HepG2 (cell line): Measurements from ENCODE around the gene ZBTB20.

Experiments
- CEBPB ChIP-seq: IDR thresholded peaks from 2 replicates; pipeline ENCODE4 v1.6.1; 2011; ENCODE audit warnings: low read depth, low read length, improper control_type of control experiment, borderline replicate concordance
- CTCF ChIP-seq: sonication (generic); formaldehyde crosslinking; IDR thresholded peaks from 2 replicates; pipeline ENCODE4 v1.5.0; 2020; ENCODE audit warnings: mild to moderate bottlenecking, missing genetic modification reagents, moderate library complexity
- EZH2 ChIP-seq: conservative IDR thresholded peaks from 2 replicates; pipeline ENCODE4 v1.6.1; 2012; ENCODE audit warnings: mild to moderate bottlenecking, low read depth, low read length, moderate library complexity
- HNRNPK ChIP-seq: fragments of 200-400 bp; formaldehyde crosslinking; IDR thresholded peaks from 2 replicates; pipeline ENCODE4 v1.6.1; 2018; ENCODE audit warnings: low read length, low read depth, moderate library complexity, mild to moderate bottlenecking; ENCODE audit not compliant: poor library complexity, severe bottlenecking
- KLF15 ChIP-seq: sonication (generic); formaldehyde crosslinking; IDR thresholded peaks from 2 replicates; pipeline ENCODE4 v1.8.1; 2023; ENCODE audit warnings: borderline replicate concordance, mild to moderate bottlenecking, inconsistent platforms, missing genetic modification reagents, mixed read lengths
- PHF20 ChIP-seq: sonication (generic); formaldehyde crosslinking; IDR thresholded peaks from 2 replicates; pipeline ENCODE4 v1.5.0; 2020; ENCODE audit warnings: mild to moderate bottlenecking, missing genetic modification reagents
- TBP ChIP-seq: sonication (generic); formaldehyde crosslinking; IDR thresholded peaks from 2 replicates; pipeline ENCODE4 v1.5.0; 2020; ENCODE audit warnings: missing genetic modification reagents
- ZBTB8A ChIP-seq: sonication (generic); formaldehyde crosslinking; IDR thresholded peaks from 2 replicates; pipeline ENCODE4 v1.4.0; 2020; ENCODE audit warnings: mild to moderate bottlenecking, low read depth, missing genetic modification reagents, borderline replicate concordance
- ZNF138 ChIP-seq: sonication (generic); formaldehyde crosslinking; IDR thresholded peaks from 2 replicates; pipeline ENCODE4 v1.5.0; 2020; ENCODE audit warnings: mild to moderate bottlenecking, low read depth, missing genetic modification reagents
- ZNF18 ChIP-seq: sonication (generic); formaldehyde crosslinking; IDR thresholded peaks from 2 replicates; pipeline ENCODE4 v1.8.0; 2022; ENCODE audit warnings: mild to moderate bottlenecking, missing genetic modification reagents; ENCODE audit not compliant: insufficient replicate concordance
- ZNF263 ChIP-seq: sonication (generic); formaldehyde crosslinking; IDR thresholded peaks from 2 replicates; pipeline ENCODE4 v1.4.0; 2020; ENCODE audit warnings: missing genetic modification reagents
- ZNF282 ChIP-seq: fragments of 450-650 bp; IDR thresholded peaks from 2 replicates; pipeline ENCODE4 v1.6.1; 2018; ENCODE audit not compliant: partially characterized antibody
- ZNF512 ChIP-seq: sonication (generic); formaldehyde crosslinking; IDR thresholded peaks from 2 replicates; pipeline ENCODE4 v1.4.0; 2020; ENCODE audit warnings: mild to moderate bottlenecking, missing genetic modification reagents

- TF ChIP-seq ZNF138, result no peak
- TF ChIP-seq PHF20 (CRISPR knock-in tag), result no peak
- no peak for TF ChIP-seq ZNF263
- no peak for TF ChIP-seq TBP (CRISPR knock-in tag)
- TF ChIP-seq ZNF512, result no peak
- no peak for TF ChIP-seq CEBPB
- TF ChIP-seq KLF15 (CRISPR knock-in tag), result no peak
- TF ChIP-seq HNRNPK, result no peak
- TF ChIP-seq ZNF18 (CRISPR knock-in tag), result no peak
- TF ChIP-seq ZBTB8A (CRISPR knock-in tag), result no peak
- TF ChIP-seq CTCF, result no peak
- TF ChIP-seq ZNF282, result no peak
- no peak for TF ChIP-seq EZH2
Observed at GRCh38 chr3:114691871-114692270, 455.2 kb downstream of the ZBTB20 start.
